Hepatocyte (in vitro differentiated cells): ENCODE measurements around the gene RUNX1.

ENCODE experiments used
- EZH2 ChIP-seq: fragments of 200-600 bp; sonication (generic); IDR thresholded peaks from 2 replicates; pipeline ENCODE4 v1.6.1; 2016; ENCODE audit warnings: antibody characterized with exemption, mild to moderate bottlenecking, borderline replicate concordance
- TF ChIP-seq, protein P1 (sequence below): fragments of 200-600 bp; sonication (generic); IDR thresholded peaks from 2 replicates; pipeline ENCODE4 v1.5.1; 2016; ENCODE audit warnings: antibody characterized with exemption, mild to moderate bottlenecking; ENCODE audit not compliant: poor library complexity

DNA sequence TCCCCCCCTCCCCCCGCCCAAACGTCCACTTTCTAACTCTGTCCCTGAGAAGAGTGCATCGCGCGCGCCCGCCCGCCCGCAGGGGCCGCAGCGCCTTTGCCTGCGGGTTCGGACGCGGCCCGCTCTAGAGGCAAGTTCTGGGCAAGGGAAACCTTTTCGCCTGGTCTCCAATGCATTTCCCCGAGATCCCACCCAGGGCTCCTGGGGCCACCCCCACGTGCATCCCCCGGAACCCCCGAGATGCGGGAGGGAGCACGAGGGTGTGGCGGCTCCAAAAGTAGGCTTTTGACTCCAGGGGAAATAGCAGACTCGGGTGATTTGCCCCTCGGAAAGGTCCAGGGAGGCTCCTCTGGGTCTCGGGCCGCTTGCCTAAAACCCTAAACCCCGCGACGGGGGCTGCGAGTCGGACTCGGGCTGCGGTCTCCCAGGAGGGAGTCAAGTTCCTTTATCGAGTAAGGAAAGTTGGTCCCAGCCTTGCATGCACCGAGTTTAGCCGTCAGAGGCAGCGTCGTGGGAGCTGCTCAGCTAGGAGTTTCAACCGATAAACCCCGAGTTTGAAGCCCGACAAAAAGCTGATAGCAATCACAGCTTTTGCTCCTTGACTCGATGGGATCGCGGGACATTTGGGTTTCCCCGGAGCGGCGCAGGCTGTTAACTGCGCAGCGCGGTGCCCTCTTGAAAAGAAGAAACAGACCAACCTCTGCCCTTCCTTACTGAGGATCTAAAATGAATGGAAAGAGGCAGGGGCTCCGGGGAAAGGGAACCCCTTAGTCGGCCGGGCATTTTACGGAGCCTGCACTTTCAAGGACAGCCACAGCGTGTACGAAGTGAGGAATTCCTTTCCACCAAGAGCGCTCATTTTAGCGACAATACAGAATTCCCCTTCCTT lies 158.1 kb downstream of the RUNX1 start:
- TF ChIP-seq, protein P1, sequence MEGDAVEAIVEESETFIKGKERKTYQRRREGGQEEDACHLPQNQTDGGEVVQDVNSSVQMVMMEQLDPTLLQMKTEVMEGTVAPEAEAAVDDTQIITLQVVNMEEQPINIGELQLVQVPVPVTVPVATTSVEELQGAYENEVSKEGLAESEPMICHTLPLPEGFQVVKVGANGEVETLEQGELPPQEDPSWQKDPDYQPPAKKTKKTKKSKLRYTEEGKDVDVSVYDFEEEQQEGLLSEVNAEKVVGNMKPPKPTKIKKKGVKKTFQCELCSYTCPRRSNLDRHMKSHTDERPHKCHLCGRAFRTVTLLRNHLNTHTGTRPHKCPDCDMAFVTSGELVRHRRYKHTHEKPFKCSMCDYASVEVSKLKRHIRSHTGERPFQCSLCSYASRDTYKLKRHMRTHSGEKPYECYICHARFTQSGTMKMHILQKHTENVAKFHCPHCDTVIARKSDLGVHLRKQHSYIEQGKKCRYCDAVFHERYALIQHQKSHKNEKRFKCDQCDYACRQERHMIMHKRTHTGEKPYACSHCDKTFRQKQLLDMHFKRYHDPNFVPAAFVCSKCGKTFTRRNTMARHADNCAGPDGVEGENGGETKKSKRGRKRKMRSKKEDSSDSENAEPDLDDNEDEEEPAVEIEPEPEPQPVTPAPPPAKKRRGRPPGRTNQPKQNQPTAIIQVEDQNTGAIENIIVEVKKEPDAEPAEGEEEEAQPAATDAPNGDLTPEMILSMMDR, result peak; percentile 13
- no peak for TF ChIP-seq EZH2
